Smooth muscle cell of the umbilical artery (primary cell): ENCODE data around the gene GUCY2C. TPM values are rescaled to one million over a fixed set of nuclear protein-coding genes. Genes with fewer than 3 reads are reported as not detected.

Experiments
- total RNA-seq: library from RNA; depleted of rRNA; stranded (reverse); fragments of >200 nt; gene quantifications from 2 replicates; pipeline ENCODE4 v1.2.3, GENCODE V29; 2014

The GUCY2C gene
- total RNA-seq, result not detected in 2 replicates

DNA sequence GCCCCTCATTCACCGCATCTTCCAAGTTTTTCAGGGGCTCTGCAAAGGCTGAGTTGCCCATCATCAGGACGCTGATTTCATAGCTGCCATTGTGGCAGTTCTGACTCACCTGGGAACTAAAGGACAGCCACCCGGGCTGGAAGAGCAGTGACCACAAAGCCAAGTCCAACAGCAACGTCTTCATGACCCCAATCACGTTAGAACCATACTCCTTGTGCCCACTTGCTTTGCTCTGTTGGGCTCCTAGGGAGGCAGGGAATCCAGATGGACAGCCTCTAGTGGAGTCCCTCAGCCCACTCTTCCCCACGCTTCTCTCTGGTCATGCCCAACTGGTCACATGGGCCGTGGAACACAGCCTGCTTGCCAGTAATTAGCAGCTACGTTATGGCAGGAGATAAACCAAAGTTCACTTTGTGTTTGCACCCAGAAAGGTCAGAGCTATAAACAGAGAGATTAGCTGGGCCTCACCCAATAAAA, at the start of gene GUCY2C:
Gene GUCY2C, minus strand, starts transcription at position 335 of the 477 bp plus-strand sequence. Its CDS starts 151 bp downstream, at position 184.

DNA sequence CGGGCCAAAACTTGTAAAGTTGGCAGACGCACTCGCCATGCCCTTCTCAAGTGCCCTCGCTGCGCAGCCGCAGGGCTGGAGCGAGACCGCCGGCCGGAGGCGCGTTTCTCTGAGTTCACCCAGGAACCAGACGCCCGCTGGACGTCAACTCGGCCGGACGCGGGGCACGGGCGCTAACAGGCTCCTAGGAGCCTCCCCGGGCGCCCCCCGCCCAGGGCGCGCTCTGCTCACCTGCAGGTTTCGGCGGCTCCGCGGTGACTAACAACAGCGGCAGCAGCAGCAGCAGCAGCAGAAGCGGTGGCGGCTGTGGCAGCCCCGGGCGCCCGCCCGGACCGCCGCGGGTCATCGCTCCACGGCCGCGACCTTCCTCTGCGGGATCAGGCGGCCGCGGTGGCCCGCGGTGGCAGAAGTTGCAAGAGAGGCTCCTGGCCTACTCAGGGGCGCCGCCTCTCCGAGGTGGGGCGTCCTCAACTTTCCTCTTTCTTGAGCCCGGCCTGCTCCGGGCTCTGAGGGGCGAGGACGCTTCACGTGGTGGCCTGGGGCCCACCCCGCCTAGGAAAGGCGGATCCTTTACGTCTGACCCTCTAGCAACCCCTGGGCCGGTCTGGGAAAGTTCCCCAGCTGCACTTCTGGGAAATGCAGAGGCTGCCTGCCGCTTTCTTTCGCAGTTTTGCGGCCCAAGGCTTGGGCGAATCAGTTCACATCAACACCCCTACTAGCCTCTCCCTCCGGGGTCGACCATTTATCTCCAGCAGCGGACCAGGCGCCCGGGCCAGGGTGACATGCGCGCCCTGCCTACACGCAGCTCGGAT, 128.8 kb downstream of the GUCY2C start, which contains the start of gene PLBD1:
Gene PLBD1, minus strand, starts transcription at position 533 of the 812 bp plus-strand sequence. Its CDS starts 187 bp downstream, at position 346.

Other genes starting within 250 kb of the GUCY2C start
- gene PLBD1, start 128.7 kb downstream of the GUCY2C start, total RNA-seq, result 1.2 and 2.1 TPM in 2 replicates
- gene WBP11, start 106.9 kb upstream of the GUCY2C start, total RNA-seq, result 8.6 and 12.2 TPM in 2 replicates
- gene C12orf60, start 107.1 kb upstream of the GUCY2C start, total RNA-seq, result 1.0 and 1.2 TPM in 2 replicates
- 3.5 and 10.1 TPM in 2 replicates for gene SMCO3, start 117.6 kb upstream of the GUCY2C start, total RNA-seq
- 2.6 and 6.5 TPM in 2 replicates for gene ART4, start 146.9 kb upstream of the GUCY2C start, total RNA-seq
- 6.7 and 31.5 TPM in 2 replicates for gene MGP, start 189.3 kb upstream of the GUCY2C start, total RNA-seq
- not detected in 2 replicates for gene ERP27, start 241.9 kb upstream of the GUCY2C start, total RNA-seq